ENCODE measurements around the gene BAG3.

DNA sequence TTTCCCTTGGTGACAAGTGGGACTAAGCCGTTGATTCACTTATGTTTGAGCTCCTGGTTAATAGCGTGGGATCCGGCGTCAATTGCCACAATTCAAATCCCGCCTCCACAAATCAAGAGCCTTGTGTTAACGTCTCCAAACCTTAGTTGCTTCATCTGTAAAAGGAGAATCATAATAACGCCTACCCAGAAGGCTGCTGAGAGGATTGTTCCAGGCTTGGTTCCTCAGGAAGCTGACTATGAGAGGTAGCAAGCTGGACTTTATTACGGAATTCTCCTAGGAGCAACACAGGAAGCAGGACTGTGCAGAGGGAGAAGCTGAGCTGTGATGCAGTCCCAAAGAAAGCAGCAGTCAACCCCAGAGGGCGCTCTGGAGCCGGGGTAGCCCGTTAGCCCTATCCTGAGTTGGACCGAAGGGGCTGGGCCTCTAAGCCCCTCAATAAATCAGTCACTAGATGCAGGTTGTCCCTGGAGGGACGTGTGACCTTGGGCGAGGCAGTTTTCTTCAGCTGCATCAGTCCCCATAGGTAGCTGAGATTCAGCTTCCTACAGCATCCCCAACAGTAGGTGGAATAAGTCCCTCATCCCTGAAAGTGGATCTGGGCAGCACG is 6.9 kb upstream of the BAG3 start:
- TF ChIP-seq, protein P1, sequence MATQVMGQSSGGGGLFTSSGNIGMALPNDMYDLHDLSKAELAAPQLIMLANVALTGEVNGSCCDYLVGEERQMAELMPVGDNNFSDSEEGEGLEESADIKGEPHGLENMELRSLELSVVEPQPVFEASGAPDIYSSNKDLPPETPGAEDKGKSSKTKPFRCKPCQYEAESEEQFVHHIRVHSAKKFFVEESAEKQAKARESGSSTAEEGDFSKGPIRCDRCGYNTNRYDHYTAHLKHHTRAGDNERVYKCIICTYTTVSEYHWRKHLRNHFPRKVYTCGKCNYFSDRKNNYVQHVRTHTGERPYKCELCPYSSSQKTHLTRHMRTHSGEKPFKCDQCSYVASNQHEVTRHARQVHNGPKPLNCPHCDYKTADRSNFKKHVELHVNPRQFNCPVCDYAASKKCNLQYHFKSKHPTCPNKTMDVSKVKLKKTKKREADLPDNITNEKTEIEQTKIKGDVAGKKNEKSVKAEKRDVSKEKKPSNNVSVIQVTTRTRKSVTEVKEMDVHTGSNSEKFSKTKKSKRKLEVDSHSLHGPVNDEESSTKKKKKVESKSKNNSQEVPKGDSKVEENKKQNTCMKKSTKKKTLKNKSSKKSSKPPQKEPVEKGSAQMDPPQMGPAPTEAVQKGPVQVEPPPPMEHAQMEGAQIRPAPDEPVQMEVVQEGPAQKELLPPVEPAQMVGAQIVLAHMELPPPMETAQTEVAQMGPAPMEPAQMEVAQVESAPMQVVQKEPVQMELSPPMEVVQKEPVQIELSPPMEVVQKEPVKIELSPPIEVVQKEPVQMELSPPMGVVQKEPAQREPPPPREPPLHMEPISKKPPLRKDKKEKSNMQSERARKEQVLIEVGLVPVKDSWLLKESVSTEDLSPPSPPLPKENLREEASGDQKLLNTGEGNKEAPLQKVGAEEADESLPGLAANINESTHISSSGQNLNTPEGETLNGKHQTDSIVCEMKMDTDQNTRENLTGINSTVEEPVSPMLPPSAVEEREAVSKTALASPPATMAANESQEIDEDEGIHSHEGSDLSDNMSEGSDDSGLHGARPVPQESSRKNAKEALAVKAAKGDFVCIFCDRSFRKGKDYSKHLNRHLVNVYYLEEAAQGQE (IDR thresholded peaks at IDR 0.05; ENCODE audit: insufficient read depth in 1 of 2, low read depth in 2 of 2, low read length in 2 of 2): no peak
- no peak for TF ChIP-seq SIN3A (IDR thresholded peaks at IDR 0.05; ENCODE audit: borderline replicate concordance, insufficient read depth, low read length)
